Endothelial cell of umbilical vein (primary cell): ENCODE measurements around the gene SLC5A6. TPM values are rescaled to one million over a fixed set of nuclear protein-coding genes. Genes with fewer than 3 reads are reported as not detected.
"Not testable (repeated sequence)": the region's sequence is repeated elsewhere in the genome, so short reads cannot be mapped to it uniquely, and the experiment has no call there.

Experiments used
- BruUV-seq: library from RNA; stranded (reverse); fragments of 400-500 nt; replicated peaks from 2 replicates; lab custom pipeline; 2021; lab: Mats Ljungman, UMichigan
- CTCF ChIA-PET: fragments of 300-600, 350-600 bp; sonication (Branson Sonifier 250); formaldehyde crosslinking; loops from one replicate; lab custom pipeline; 2021; ENCODE audit warnings: antibody characterized with exemption, inconsistent platforms; lab: Charles Lee
- POLR2A ChIA-PET: fragments of 300-600, 350-600 bp; sonication (Branson Sonifier 250); formaldehyde crosslinking; loops from one replicate; lab custom pipeline; 2021; ENCODE audit warnings: antibody characterized with exemption, inconsistent platforms; lab: Charles Lee
- DNase-seq: peaks from one replicate; pipeline ENCODE4 v3.0.0-alpha.2; 2011; ENCODE audit warnings: low read depth, low spot score
- FAIRE-seq: peaks from 2 replicates; lab custom pipeline; 2011; peaks lifted over from hg19 to GRCh38; lab: Jason Lieb, UNC
- H2AFZ ChIP-seq: 2 replicates; pipeline ENCODE4 v1.6.0; 2012; ENCODE audit warnings: low read depth, low read length, control low read depth, inconsistent platforms
- H3K27ac ChIP-seq: 2 replicates; pipeline ENCODE4 v1.5.1; 2011; ENCODE audit warnings: low read depth, mild to moderate bottlenecking, control low read depth, low read length, moderate library complexity; ENCODE audit not compliant: insufficient read depth
- H3K27me3 ChIP-seq, 2 experiments: 2 replicates each; pipeline versions ENCODE4 v1.6.0 to v1.6.1; 2011; ENCODE audit warnings: low read length in 2 of 2, mixed read lengths in 1 of 2; ENCODE audit not compliant: control insufficient read depth in 2 of 2, insufficient read depth in 2 of 2
- H3K36me3 ChIP-seq, 2 experiments: 2 replicates in 1 of 2; 3 replicates in 1 of 2; pipeline ENCODE4 v1.5.1; 2011; ENCODE audit warnings: low read length in 2 of 2, mild to moderate bottlenecking in 1 of 2, moderate library complexity in 1 of 2; ENCODE audit not compliant: control insufficient read depth in 2 of 2, insufficient read depth in 2 of 2; ENCODE audit errors: extremely low read depth in 1 of 2
- H3K4me1 ChIP-seq: 3 replicates; pipeline ENCODE4 v1.5.1; 2011; ENCODE audit warnings: mild to moderate bottlenecking, low read length; ENCODE audit not compliant: control insufficient read depth, insufficient read depth; ENCODE audit errors: extremely low read depth
- H3K4me2 ChIP-seq: 2 replicates; pipeline ENCODE4 v1.6.1; 2011; ENCODE audit warnings: low read length, control low read depth, mixed read lengths; ENCODE audit not compliant: insufficient read depth
- H3K4me3 ChIP-seq, 3 experiments: fragments of 200-600 bp in 1 of 3; sonication (generic), shearing (Covaris generic) in 1 of 3; replicated peaks in 1 of 3; 2 replicates each; pipeline ENCODE4 v1.5.1; 2011 to 2016; ENCODE audit warnings: control low read depth in 3 of 3, low read length in 3 of 3, mild to moderate bottlenecking in 2 of 3, inconsistent platforms in 1 of 3, low read depth in 1 of 3, moderate library complexity in 1 of 3; ENCODE audit not compliant: insufficient read depth in 1 of 3
- H3K79me2 ChIP-seq: 2 replicates; pipeline ENCODE4 v1.6.0; 2012; ENCODE audit warnings: low read length, inconsistent platforms; ENCODE audit not compliant: control insufficient read depth, insufficient read depth
- H3K9ac ChIP-seq: replicated peaks from 2 replicates; pipeline ENCODE3; 2011; ENCODE audit warnings: low read length, control low read depth; ENCODE audit not compliant: insufficient read depth; ENCODE audit errors: extremely low read depth
- H3K9me1 ChIP-seq: replicated peaks from 3 replicates; pipeline ENCODE4 v1.6.0; 2011; ENCODE audit warnings: mild to moderate bottlenecking, low read length; ENCODE audit not compliant: control insufficient read depth, insufficient read depth; ENCODE audit errors: extremely low read depth
- H3K9me3 ChIP-seq: replicated peaks from 2 replicates; pipeline ENCODE4 v1.5.1; 2012; ENCODE audit warnings: low read length, inconsistent platforms; ENCODE audit not compliant: control insufficient read depth, insufficient read depth
- H4K20me1 ChIP-seq: replicated peaks from 2 replicates; pipeline ENCODE3; 2011; ENCODE audit warnings: mild to moderate bottlenecking, low read length; ENCODE audit not compliant: control insufficient read depth, insufficient read depth; ENCODE audit errors: extremely low read depth
- EZH2 ChIP-seq: IDR thresholded peaks from 2 replicates; pipeline ENCODE4 v1.6.1; 2012; ENCODE audit warnings: borderline replicate concordance, low read depth, mild to moderate bottlenecking, moderate library complexity, low read length, inconsistent platforms; ENCODE audit not compliant: severe bottlenecking
- FOS ChIP-seq: IDR thresholded peaks from 2 replicates; pipeline ENCODE4 v1.6.1; 2011; ENCODE audit warnings: mild to moderate bottlenecking, low read length, moderate library complexity, borderline replicate concordance; ENCODE audit not compliant: insufficient read depth
- GATA2 ChIP-seq: IDR thresholded peaks from 2 replicates; pipeline ENCODE4 v1.7.0; 2011; ENCODE audit warnings: low read depth, mild to moderate bottlenecking, moderate library complexity, mixed read lengths, low read length; ENCODE audit not compliant: insufficient read length, insufficient read depth
- JUN ChIP-seq: IDR thresholded peaks from 2 replicates; pipeline ENCODE4 v1.6.1; 2011; ENCODE audit warnings: borderline replicate concordance, low read depth; ENCODE audit not compliant: insufficient read length, insufficient read depth
- MYC ChIP-seq: IDR thresholded peaks from one replicate; pipeline ENCODE4 v1.6.1; 2011; ENCODE audit warnings: mild to moderate bottlenecking, low read depth, low read length
- POLR2A ChIP-seq: IDR thresholded peaks from 2 replicates; pipeline ENCODE4 v1.6.1; 2012; ENCODE audit warnings: low read depth, mild to moderate bottlenecking, control low read depth, low read length
- POLR2AphosphoS5 ChIP-seq: IDR thresholded peaks from 2 replicates; pipeline ENCODE4 v1.6.1; 2012; ENCODE audit warnings: low read depth, mild to moderate bottlenecking, control low read depth, low read length, moderate library complexity; ENCODE audit not compliant: insufficient read depth
- dilution Hi-C: fragments of 300-500 bp; cut with MboI; formaldehyde crosslinking; loops from one replicate; pipeline ENCODE4 v1.15.0; 2019; ENCODE audit warnings: low sequenced_read_pairs; ENCODE audit not compliant: extremely low pct_ligation_motif_present
- intact Hi-C: fragments of 100-400 bp; cut with micrococcal nuclease; formaldehyde crosslinking; loops from one replicate; pipeline ENCODE4 v1.10.0; 2022
- polyA plus RNA-seq, 4 experiments: library from polyadenylated mRNA; depleted of rRNA in 3 of 4; stranded (reverse) in 3 of 4; unstranded in 1 of 4; fragments of >200 nt; gene quantifications; 2 replicates each; pipeline versions ENCODE4 v1.2.1 to v1.2.3, GENCODE V29; 2011 to 2012; ENCODE audit warnings: missing spikeins in 1 of 4
- total RNA-seq: library from RNA; stranded (reverse); gene quantifications from 2 replicates; pipeline ENCODE4 v1.2.3, GENCODE V29; 2021
- TF ChIP-seq, protein P1 (sequence below), 2 donors: IDR thresholded peaks; 1 replicate in 1 of 2; 2 replicates in 1 of 2; pipeline ENCODE4 v1.5.1; 2011; ENCODE audit warnings: low read length in 2 of 2, mild to moderate bottlenecking in 2 of 2, moderate library complexity in 2 of 2, control low read depth in 1 of 2, inconsistent platforms in 1 of 2, low read depth in 1 of 2; ENCODE audit not compliant: insufficient read depth in 1 of 2; ENCODE audit errors: extremely low read depth in 1 of 2
- TF ChIP-seq, protein P2 (sequence below): IDR thresholded peaks from 2 replicates; pipeline ENCODE4 v1.6.1; 2011; ENCODE audit not compliant: insufficient read depth, insufficient read length

The SLC5A6 gene
- total and polyA plus RNA-seq, 2 donors (not counting 3 experiments of a cell fraction or from before 2014, with no cell fraction given) = 52.0 to 92.5 TPM

DNA sequence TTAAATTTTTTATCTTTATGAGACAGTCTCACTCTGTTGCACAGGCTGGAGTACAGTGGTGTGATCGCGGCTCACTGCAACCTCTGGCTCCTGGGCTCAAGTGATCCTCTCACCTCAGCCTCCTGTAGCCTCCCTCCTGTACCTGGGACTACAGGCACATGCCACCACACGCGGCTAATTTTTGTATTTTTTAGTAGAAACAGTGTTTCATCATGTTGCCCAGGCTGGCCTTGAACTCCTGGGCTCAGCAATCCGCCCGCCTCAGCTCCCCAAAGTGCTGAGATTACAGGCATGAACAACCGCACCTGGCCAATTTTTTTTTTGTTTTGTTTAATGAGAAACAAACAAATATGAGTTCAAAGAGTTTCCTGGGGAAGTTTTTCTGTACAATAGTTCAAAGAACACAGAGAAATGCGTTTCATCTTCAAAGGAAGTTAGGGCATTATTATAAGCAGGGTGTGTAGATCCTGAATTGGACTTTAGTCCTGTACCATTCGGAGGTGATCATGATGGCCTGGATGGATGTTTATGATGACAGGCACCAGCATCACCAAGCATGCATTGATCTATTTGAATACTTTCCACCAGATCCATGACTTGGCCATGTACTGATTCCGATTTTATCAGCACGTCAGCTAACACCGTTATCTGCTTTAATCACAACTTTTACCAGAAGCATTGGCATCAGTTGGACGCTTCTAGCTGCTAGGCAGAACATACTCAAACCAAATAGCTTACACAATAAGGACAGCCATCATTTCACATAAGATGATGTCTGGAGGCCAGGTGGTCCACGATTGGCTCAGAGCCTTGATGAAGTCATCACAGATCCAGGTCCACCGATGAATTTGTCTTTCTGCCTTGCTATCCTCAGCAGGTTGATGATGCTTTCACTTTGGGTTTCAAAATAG is 34.4 kb downstream of the SLC5A6 start:
- H4K20me1 ChIP-seq = no peaks in the 10 kb centered on the region
- H3K9me3 ChIP-seq = no peaks in the 10 kb centered on the region
- CTCF ChIA-PET = interaction anchor here (1.0 to 1.8 kb wide), 3 partner anchors 8 to 332 kb away, joined by 3 to 4 read pairs (median 4); no protein-coding TSS in a partner anchor
- H3K4me3 ChIP-seq = no peak overlapping the region
- dilution Hi-C loops = no loop called here
- H3K27ac ChIP-seq = no peak overlapping the region
- POLR2A ChIA-PET = interaction anchor here (0.6 kb wide), 1 partner anchor 130 kb away, joined by 3 read pairs; no protein-coding TSS in a partner anchor
- no peak overlapping the region for H3K9ac ChIP-seq
- no TSS peak for BruUV-seq
- peaks cover 18 to 23% of the 10 kb centered on the region in 2 experiments for H3K27me3 ChIP-seq
- no peak overlapping the region for H2AFZ ChIP-seq
- H3K36me3 ChIP-seq = no peaks in the 10 kb centered on the region
- no peaks in the 10 kb centered on the region for H3K9me1 ChIP-seq
- no peaks in the 10 kb centered on the region for H3K79me2 ChIP-seq
- TF ChIP-seq POLR2A (no peak), GATA2 (no peak), MYC (no peak), POLR2AphosphoS5 (no peak), JUN (no peak), EZH2 (no peak), FOS (no peak)
- TF ChIP-seq, protein P1, sequence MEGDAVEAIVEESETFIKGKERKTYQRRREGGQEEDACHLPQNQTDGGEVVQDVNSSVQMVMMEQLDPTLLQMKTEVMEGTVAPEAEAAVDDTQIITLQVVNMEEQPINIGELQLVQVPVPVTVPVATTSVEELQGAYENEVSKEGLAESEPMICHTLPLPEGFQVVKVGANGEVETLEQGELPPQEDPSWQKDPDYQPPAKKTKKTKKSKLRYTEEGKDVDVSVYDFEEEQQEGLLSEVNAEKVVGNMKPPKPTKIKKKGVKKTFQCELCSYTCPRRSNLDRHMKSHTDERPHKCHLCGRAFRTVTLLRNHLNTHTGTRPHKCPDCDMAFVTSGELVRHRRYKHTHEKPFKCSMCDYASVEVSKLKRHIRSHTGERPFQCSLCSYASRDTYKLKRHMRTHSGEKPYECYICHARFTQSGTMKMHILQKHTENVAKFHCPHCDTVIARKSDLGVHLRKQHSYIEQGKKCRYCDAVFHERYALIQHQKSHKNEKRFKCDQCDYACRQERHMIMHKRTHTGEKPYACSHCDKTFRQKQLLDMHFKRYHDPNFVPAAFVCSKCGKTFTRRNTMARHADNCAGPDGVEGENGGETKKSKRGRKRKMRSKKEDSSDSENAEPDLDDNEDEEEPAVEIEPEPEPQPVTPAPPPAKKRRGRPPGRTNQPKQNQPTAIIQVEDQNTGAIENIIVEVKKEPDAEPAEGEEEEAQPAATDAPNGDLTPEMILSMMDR (IDR thresholded peaks at IDR 0.05; ENCODE audit: extremely low read depth in 1 of 2, insufficient read depth in 1 of 2, low read depth in 1 of 2, low read length in 2 of 2) = no peak
- TF ChIP-seq, protein P2, sequence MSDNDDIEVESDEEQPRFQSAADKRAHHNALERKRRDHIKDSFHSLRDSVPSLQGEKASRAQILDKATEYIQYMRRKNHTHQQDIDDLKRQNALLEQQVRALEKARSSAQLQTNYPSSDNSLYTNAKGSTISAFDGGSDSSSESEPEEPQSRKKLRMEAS = no peak
- DNase-seq = no peak
- FAIRE-seq = no peak
- H3K4me2 ChIP-seq = no peak overlapping the region
- no peaks in the 10 kb centered on the region for H3K4me1 ChIP-seq
- intact Hi-C loops = no loop called here

DNA sequence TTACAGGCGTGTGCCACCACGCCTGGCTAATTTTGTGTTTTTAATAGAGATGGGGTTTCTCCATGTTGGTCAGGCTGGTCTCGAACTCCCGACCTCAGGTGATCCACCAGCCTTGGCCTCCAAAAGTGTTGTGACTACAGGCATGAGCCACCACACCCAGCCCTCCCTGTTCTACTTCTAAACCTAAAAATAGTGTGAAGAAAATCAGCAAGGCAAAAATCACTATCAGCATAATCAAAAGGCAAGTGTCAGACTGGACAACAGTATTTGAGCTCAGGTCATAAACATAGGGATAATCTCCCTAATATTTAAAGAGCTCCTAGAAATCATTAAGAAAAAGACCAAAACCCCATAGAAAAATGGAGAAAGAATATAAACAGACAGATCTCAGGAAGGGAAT is 36.3 kb downstream of the SLC5A6 start:
- H3K9me3 ChIP-seq, H3K4me2 ChIP-seq, H3K4me3 ChIP-seq, H3K4me1 ChIP-seq, FAIRE-seq, dilution Hi-C loops, H3K36me3 ChIP-seq, H4K20me1 ChIP-seq, intact Hi-C loops, H3K9me1 ChIP-seq, DNase-seq, H3K79me2 ChIP-seq, H3K9ac ChIP-seq, H2AFZ ChIP-seq, POLR2A ChIA-PET, H3K27ac ChIP-seq, BruUV-seq: not testable (repeated sequence)
- CTCF ChIA-PET = interaction anchor here (0.6 to 2.4 kb wide), 9 partner anchors 9 to 127 kb away, joined by 3 to 14 read pairs (median 4); partner anchors contain the start of gene KHK
- peaks cover 26 to 28% of the 10 kb centered on the region in 2 experiments for H3K27me3 ChIP-seq
